IPS-11a (cell line): ENCODE results near the gene THRA.
"Not testable (repeated sequence)": the region's sequence is repeated elsewhere in the genome, so short reads cannot be mapped to it uniquely, and the experiment has no call there.

Experiments
- H3K4me3 ChIP-seq: one replicate; pipeline ENCODE4 v1.5.1; 2013; ENCODE audit warnings: low read depth, low read length, control low read depth

The THRA gene

GRCh38 chr17:40111221-40112128 is 48.7 kb downstream of the THRA start:
- H3K4me3 ChIP-seq = no peak overlapping the region

- H3K4me3 ChIP-seq = no peak overlapping the region
Measured at GRCh38 chr17:40112191-40112711, 49.5 kb downstream of the THRA start.

- no peak overlapping the region for H3K4me3 ChIP-seq
Measured at GRCh38 chr17:40112718-40113109, 49.9 kb downstream of the THRA start.

GRCh38 chr17:40113110-40113906 is 50.5 kb downstream of the THRA start:
- H3K4me3 ChIP-seq = peak overlapping the region; percentile 22

- H3K4me3 ChIP-seq = no peak overlapping the region
Measured at GRCh38 chr17:40113907-40114245, 51.1 kb downstream of the THRA start.

- H3K4me3 ChIP-seq = no peak overlapping the region
Measured at GRCh38 chr17:40115101-40115436, 52.3 kb downstream of the THRA start.

GRCh38 chr17:40121181-40122135 is 58.7 kb downstream of the THRA start, which contains the start of gene MSL1:
Gene MSL1, plus strand, starts transcription at chr17:40121971. Its CDS starts 642 bp downstream, at chr17:40122613.
- H3K4me3 ChIP-seq = peak within 1 kb of the TSS; percentile 76

GRCh38 chr17:40122136-40122998 is 59.6 kb downstream of the THRA start:
- H3K4me3 ChIP-seq = peak overlapping the region; percentile 76

- peak overlapping the region; percentile 76 for H3K4me3 ChIP-seq
Measured at GRCh38 chr17:40122999-40123810, 60.4 kb downstream of the THRA start.

GRCh38 chr17:40123811-40124114 is 61.0 kb downstream of the THRA start:
- H3K4me3 ChIP-seq = peak overlapping the region; percentile 76

GRCh38 chr17:40124279-40125141 is 61.7 kb downstream of the THRA start:
- peak overlapping the region; percentile 76 for H3K4me3 ChIP-seq

GRCh38 chr17:40129498-40129897 is 66.7 kb downstream of the THRA start:
- H3K4me3 ChIP-seq = no peak overlapping the region

- no peak overlapping the region for H3K4me3 ChIP-seq
Measured at GRCh38 chr17:40130352-40131042, 67.7 kb downstream of the THRA start.

- H3K4me3 ChIP-seq = no peak overlapping the region
Measured at GRCh38 chr17:40134184-40134583, 71.4 kb downstream of the THRA start.

GRCh38 chr17:40135817-40136216 is 73.1 kb downstream of the THRA start:
- H3K4me3 ChIP-seq = no peak overlapping the region

GRCh38 chr17:40139566-40140058 is 76.8 kb downstream of the THRA start:
- peak overlapping the region; percentile 89 for H3K4me3 ChIP-seq

- not testable (repeated sequence) for H3K4me3 ChIP-seq
Measured at GRCh38 chr17:40143166-40143565, 80.4 kb downstream of the THRA start.
